CD4-positive, alpha-beta T cell treated with Interleukin-4 for 1 hour (primary cell): ENCODE measurements around the gene LRMDA.

Source experiments
- DNase-seq, 2 donors: peaks; one replicate each; pipeline ENCODE4 v3.0.0-alpha.2; 2020 to 2022

LRMDA gene

DNA sequence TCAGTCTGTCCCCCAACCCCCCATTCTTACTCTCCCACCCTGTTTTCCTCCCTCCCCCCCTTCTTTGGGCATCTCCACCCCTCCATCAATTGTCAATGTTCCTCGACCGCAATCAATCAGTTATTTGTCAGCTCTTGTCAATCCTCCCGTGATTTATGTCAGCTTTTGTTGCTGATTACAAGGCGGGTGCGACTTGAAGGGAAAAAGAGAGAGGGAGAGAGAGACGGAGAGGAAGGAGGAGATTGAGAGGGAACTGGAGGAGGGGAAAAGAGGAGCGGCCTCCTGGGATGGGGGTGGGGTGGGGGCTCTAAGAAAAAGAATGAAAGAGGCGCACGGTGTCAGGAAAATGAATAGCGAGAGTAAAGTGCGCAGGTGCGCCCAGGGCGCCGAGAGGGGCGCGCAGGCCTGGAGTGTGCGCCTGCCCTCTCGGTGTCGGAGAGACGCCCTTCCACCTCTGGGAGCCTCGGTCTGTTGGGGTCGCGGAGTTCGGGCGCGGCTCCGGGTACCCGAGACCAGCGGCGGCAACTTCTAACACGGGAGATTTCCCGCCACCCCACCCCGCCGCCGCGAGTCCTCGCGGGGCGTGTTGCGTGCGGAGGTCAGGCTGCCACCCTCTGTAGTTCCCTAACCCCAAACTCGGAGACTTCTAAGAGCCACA, 28.8 kb upstream of the LRMDA start:
- no peak for DNase-seq

- DNase-seq: no peak
Observed at GRCh38 chr10:75403144-75403938, 28.1 kb upstream of the LRMDA start.

DNA sequence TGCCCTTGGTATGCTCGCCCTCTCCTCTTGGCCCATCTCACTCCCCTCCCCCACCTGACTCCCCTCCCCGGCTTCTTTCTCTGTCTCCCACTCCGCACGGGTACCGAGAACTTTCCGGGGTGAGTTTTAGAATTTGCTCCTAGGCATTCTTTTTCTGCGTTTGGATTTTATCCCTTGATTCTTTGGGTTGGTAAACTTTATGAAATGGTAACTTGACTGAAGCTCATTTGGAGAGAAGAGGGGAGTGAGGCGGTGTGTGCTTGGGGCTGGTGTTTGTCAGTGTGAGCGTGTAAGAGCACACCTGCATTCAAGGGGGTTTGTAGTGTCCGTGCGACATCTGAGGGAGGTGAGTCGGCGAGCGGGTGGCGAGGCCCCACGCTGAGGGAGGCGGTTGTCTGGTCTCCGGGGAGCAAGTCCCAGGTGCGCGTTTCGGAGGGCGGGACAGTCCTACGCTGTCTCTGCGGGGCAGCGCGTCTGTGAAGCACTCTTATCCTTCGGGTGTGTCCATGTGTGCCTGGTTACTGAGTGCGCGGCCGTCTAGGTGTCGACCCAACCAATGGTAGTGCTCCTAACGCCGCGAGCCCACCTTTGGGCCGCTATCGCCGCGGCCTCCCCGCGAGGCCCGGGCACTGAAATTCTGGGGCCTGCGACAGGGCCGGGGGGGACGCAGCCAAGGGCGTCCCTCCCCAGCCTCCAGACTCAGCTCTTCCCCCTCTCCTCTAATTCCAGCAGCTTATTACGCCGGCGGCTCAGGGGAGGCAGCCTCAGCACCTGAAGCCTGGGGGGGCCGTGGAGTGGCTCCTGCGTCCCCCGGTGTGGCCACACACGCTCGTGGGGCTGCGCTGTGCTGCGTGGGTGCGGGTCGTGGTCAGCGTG, 27.2 kb upstream of the LRMDA start:
- DNase-seq: no peak

DNA sequence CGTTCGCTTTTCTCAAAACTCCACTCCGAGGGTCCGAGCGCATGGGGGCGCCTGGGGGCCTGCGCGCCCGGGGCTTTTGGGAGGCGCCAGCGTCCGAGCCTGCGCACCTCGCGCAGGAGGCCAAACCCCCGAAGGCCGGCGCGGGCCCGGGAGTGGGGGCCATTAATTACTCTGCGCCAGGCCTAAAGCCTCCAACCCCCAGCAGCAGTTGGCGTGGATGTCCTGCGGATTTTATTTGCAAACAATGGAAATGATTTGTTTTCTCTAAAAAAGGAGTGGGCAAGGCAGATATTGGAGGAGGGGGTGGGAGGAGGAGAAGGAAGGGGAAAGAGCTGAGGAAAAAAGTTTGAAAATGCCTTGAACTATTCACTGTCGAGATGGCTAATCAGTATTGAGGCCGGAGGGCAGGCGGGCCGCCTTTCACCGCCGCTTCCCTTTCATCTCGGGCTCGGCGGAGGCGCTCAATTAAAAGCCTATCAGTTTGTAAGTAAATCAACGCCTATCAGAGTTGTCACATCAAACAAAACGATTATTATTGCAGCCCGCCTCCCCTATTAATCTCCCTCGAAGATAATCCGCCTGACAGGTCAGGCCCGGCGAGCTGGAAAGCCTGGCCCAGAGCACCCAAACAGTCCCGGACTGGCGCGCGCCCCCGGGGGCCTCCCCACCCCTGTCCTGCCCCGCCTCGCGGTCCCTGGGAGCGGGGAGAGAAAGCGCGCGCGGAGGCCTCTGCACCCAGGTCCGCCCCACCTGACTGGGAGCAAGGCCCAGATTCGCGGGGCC, 26.4 kb upstream of the LRMDA start:
- no peak for DNase-seq

- DNase-seq: no peak
Observed at GRCh38 chr10:75405598-75406461, 25.6 kb upstream of the LRMDA start.

DNA sequence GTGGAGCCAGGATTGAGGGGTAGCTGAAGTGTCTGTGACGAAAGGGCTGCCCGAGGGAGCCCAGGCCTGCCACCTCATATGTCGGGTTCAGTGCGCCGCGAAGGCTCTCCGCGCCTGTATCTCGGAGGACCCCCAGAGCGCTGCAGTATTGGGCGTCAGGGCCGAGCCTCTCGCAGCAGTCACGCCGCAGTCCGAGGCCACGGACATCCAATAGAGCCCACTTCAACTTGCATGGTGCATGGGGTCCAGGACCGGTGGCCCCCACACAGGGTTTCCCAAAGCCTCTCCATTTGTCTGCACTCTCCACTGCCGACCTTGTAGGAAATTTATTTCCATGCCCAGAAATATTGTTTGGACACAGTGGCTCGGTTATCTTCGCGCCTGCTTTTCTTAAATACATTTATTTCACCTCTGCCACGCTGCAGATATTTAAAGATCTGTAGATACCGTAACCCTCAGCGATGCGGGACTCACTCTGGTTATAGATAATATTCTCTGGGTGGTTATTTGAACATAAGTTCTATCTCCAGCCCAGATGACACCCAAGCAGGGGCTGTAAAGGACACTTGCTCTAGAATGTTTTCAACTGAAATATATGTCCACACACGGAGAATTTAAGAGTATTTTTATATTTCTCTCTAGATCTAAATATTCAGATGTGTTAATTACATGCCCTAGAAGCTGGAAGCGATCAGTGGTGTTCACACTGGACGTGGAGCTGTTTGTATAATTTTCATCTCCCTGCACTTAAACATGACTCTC, 24.8 kb upstream of the LRMDA start:
- DNase-seq: no peak

DNA sequence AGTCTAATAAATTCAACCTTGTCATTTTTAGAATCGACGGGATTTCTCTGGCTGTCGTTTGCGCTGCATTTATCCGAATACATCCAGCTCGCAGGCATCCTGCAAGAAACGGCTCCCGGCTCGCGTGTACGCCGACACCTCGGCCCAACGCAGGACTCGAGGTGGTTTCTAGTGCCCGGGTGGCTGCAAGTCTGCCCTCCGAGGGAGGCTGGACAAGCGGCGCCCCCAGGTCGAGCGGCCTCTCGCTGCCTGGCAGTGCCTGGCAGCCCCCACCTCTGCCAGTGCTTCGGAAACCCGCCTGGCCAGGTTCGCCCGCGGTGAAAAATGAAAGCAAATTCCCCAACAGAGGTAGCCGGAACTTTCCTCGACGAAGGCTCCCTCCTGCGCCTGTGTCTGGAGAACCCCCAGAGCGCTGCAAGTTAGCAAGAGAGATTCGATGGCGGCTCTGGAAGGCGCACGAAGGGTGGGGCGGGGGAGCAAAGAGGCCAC, 24.2 kb upstream of the LRMDA start:
- no peak for DNase-seq

DNA sequence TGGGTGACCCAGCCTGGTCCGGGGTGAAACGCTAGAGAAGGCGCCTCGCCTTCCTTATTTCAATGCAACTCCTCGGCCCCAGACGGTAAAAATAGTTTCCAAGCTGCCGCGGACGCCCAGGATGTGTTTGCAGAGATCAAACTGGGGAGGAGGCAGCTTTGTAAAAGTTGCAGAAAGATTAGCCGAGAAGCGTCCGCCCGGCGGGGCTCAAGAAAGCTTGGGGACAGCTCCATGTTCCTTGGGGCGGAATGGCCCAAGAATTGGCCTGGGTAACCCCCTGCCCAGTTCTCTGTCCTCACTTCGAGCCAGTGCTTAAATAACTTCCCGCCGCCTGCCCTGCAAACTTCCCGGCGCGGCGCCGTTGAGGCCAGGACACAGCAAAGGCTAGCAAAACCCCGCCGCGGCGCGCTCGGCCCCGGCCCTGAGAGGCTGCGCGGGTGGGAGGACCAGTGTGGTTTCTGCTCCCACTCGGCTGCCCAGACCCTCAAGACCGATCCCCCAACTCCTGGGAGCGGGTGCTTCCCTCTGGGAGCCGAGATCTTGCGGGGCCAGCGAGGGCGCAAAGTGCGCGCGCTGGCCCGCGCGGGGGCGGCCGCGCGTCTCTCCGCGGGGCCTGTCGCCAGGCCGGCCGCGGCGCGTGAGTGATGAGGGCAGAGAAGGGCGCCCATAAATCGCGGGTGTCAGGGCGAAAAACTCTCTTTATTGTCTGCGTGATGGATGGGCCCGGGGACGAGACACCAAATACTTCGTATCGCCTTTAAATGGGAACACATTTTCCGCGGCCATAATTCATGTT, 23.5 kb upstream of the LRMDA start:
- no peak for DNase-seq

DNA sequence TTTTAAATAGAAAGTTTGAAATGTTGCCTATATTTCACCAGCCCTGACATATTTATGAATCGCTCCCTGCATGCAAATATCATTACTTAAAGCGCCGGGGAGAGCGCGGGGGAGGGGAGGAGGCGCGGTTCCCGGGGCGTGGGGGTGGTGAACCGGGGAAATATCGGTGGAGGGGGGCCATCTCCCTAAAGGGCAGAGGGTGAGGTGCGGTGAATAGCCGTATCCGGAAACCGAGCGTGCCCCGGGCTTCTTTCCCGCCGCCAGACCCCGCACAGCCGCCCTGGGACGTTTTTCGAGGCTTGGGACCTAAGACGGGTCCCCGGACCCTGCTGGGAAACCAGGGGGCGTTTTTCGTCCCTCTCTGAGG, 22.9 kb upstream of the LRMDA start:
- DNase-seq: no peak

GRCh38 chr10:75408911-75409885, 22.2 kb upstream of the LRMDA start:
- DNase-seq: peak; percentile 20 to 27

DNA sequence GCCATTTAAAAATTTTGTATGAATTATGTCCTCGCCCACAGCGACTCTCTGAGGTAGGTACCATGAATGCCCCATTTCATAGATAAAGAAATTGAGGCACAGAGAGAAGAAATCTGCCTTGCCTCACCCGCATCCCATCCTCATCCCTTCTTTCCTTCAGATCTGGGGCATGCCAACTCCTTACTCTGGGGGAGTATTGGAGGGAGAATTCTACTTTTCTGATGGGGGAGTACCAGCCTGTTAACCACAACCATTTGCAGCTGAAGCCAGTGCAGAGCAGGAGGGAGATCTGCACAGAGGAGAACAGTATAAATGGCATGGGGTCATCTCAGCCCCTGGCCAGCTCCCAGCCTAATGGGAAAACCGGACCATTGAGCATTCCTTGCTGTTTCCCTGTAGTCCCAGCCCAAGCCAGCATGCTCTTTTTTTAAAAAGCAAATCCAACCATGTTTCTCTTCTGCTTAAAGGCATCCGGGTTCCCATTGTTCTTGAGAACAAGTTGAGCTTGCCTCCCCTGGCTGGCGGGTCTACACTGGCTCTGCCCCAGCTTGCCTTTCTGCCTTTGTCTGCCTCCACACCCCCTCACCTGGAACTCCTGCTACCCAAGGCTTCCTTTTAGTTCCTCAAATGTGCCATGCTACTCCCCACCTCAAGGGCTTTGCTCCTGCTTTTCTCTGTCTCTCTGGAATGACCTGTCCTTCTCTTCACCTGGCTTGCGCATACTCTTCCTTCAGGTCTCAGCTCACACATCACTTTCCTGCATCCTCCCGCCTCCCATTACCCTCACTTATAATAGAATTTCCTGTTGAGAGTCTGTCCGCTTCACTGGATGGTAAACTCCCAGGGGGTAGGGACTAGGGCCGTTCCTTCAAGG, 21.1 kb upstream of the LRMDA start:
- no peak for DNase-seq

GRCh38 chr10:75414527-75414926, 16.9 kb upstream of the LRMDA start:
- DNase-seq: no peak

- no peak for DNase-seq
Observed at GRCh38 chr10:75417522-75417927, 13.9 kb upstream of the LRMDA start.

- DNase-seq: no peak
Observed at GRCh38 chr10:75418293-75418692, 13.1 kb upstream of the LRMDA start.

GRCh38 chr10:75418712-75419111, 12.7 kb upstream of the LRMDA start:
- no peak for DNase-seq

DNA sequence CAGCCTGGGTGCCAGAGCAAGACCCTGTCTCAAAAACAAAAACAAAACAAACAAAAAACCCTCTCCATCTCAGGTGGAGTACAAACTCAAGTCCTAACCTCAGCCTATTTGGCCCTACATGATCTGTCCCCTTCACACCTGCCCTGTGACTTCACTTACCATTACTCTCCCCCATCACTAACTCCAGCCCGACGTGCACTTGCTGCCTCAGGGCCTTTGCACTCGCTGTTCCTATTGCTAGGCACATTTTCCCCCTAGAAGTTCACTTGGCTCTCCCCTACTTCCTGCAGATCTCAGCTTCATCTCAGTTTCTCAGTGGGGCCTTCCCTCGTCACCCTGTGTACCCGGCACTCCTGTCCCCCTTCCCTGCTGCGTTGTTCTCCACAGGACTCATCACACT, 8.5 kb upstream of the LRMDA start:
- no peak for DNase-seq

DNA sequence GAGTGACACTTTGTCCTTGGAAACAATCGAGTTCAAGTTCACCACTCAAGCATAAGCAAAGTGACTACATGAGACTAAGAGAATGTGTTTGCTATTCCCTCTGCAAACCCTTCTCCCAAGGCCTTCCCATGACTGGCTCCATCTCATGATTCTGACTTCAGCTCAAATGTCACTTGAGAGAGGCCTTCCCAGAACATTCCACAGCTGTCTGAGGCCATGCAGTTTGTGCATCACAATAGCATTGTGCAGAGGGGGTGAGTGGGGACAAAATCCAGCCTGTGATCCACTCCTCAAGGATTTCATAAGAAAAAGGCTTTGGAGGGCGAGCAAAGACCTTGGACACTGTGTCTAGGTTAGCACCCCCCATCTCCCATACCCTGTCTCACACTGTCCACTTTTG, 6.9 kb upstream of the LRMDA start:
- no peak for DNase-seq
